Prostate gland (tissue), 2 donors: ENCODE results near the gene CLK4.

Experiments
- POLR2A ChIP-seq: fragments of 450-650 bp; IDR thresholded peaks from one replicate; pipeline ENCODE4 v1.6.1; 2016; ENCODE audit warnings: antibody characterized with exemption, mild to moderate bottlenecking
- POLR2AphosphoS5 ChIP-seq: sonication (generic); formaldehyde crosslinking; IDR thresholded peaks from one replicate; pipeline ENCODE4 v1.6.1; 2017; ENCODE audit warnings: antibody characterized with exemption
- TF ChIP-seq, protein P1 (sequence below), 4 experiments: fragments of 200-600 bp in 2 of 4; fragments of 450-650 bp in 2 of 4; sonication (generic) in 2 of 4; IDR thresholded peaks; 1 replicate in 3 of 4; 2 replicates in 1 of 4; pipeline ENCODE4 v1.5.1; 2016 to 2019; ENCODE audit warnings: antibody characterized with exemption in 4 of 4, mild to moderate bottlenecking in 2 of 4, moderate library complexity in 2 of 4

DNA sequence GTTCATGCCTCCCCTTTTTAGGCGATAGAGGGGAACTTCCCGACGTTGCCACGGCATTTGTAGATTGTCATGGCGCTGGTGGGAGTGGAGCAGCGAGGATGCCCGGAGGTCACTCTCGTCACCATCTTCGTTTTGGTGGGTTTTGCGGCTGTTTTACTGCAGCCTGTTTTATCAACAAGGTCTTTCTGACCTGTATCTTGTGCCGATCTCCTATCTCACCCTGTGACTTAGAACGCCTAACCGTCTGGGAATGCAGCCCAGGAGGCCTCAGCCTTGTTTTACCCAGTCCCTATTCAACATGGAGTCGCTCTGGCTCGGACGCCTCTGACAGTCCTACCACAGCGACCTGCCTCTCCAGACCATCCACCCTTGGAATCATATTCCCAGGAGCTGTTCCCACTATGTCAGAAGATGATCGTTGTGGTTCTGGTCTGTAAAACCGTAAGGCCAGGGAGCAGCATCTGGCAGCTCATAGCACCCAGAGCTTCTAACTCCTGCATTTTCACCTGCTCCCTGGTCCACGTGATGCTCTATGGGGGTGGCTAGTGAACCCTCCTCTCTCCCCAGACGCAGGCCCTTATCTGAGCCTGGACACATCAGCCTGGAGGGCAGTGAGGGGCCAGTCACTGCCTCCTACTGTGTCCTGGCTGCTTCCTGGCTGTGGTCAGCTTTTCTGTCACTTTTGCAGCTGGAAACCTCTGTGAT, 35.1 kb upstream of the CLK4 start:
- TF ChIP-seq, protein P1, sequence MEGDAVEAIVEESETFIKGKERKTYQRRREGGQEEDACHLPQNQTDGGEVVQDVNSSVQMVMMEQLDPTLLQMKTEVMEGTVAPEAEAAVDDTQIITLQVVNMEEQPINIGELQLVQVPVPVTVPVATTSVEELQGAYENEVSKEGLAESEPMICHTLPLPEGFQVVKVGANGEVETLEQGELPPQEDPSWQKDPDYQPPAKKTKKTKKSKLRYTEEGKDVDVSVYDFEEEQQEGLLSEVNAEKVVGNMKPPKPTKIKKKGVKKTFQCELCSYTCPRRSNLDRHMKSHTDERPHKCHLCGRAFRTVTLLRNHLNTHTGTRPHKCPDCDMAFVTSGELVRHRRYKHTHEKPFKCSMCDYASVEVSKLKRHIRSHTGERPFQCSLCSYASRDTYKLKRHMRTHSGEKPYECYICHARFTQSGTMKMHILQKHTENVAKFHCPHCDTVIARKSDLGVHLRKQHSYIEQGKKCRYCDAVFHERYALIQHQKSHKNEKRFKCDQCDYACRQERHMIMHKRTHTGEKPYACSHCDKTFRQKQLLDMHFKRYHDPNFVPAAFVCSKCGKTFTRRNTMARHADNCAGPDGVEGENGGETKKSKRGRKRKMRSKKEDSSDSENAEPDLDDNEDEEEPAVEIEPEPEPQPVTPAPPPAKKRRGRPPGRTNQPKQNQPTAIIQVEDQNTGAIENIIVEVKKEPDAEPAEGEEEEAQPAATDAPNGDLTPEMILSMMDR (IDR thresholded peaks at IDR 0.05): no peak
- TF ChIP-seq POLR2A (no peak), POLR2AphosphoS5 (no peak)
